ENCODE data around the gene ATP9B.

- TF ChIP-seq, protein P1, sequence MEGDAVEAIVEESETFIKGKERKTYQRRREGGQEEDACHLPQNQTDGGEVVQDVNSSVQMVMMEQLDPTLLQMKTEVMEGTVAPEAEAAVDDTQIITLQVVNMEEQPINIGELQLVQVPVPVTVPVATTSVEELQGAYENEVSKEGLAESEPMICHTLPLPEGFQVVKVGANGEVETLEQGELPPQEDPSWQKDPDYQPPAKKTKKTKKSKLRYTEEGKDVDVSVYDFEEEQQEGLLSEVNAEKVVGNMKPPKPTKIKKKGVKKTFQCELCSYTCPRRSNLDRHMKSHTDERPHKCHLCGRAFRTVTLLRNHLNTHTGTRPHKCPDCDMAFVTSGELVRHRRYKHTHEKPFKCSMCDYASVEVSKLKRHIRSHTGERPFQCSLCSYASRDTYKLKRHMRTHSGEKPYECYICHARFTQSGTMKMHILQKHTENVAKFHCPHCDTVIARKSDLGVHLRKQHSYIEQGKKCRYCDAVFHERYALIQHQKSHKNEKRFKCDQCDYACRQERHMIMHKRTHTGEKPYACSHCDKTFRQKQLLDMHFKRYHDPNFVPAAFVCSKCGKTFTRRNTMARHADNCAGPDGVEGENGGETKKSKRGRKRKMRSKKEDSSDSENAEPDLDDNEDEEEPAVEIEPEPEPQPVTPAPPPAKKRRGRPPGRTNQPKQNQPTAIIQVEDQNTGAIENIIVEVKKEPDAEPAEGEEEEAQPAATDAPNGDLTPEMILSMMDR (IDR thresholded peaks at IDR 0.05; ENCODE audit: insufficient read depth, low read depth, low read length) = no peak
- no peak for TF ChIP-seq EZH2 (IDR thresholded peaks at IDR 0.05; ENCODE audit: insufficient read depth, low read length)
Measured at GRCh38 chr18:79252904-79253633, 183.9 kb downstream of the ATP9B start.

All from astrocyte (in vitro differentiated cells and primary cell).